Measurements from ENCODE around the gene EPB41. TPM values are rescaled to one million over a fixed set of nuclear protein-coding genes. Genes with fewer than 3 reads are reported as not detected.
A peak's percentile ranks its signal among the peaks of the same experiment; 100 is the strongest.

The EPB41 gene
- total and polyA plus RNA-seq, 2 experiments from 2014 or later, result 13.2 to 60.8 TPM

DNA sequence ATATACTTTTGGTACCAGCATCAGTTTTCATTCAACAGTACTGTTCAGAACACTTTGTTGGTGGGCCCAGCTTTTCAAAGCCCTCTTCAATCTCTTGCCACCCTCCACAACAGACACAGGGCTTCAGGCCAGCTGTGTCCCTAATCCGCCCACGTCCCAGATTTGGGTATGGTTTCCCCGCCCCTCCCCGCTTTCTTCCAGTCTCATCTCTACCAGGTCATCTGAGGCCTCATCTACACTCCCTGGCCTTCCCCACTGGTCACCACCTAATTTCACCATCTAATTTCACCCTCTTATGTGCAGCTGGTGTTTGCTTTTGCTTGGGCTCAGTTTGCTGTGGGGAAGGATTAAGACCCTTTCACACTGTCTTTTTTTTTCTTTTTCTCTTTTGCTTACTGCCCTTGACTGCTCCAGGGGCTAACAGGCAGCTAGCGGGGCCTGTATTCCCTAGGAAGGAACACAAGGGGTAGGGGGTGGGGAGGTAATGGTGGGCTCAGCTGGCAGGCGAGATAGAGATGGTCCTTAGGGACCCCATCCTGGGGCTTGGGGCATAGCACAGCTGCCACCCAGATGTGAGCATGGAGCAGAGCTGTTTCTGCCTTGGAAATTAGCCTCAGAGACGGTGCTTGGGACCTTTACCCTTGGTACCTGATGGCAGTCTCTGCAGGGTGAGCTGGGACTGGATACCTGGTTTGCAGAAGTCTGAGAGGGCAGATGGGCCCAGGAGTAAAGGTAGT is 3.8 kb upstream of the EPB41 start:
- Histone ChIP-seq H3K9me3 (ENCODE audit: low read depth) (no peaks in the 10 kb centered on the region), H3K4me2 (no peak overlapping the region), H3K4me1 (ENCODE audit: insufficient read depth) (no peaks in the 10 kb centered on the region), H2AFZ (no peak overlapping the region), H3K27ac (no peak overlapping the region), H3K9me2 (replicated peaks; ENCODE audit: insufficient read depth) (no peaks in the 10 kb centered on the region), H3K79me2 (no peaks in the 10 kb centered on the region), H4K20me1 (ENCODE audit: insufficient read depth, poor library complexity, severe bottlenecking) (no peaks in the 10 kb centered on the region), H3K27me3 (no peaks in the 10 kb centered on the region), H3K4me3 (no peak overlapping the region), H3K36me3 (replicated peaks; ENCODE audit: insufficient read depth, low read depth) (no peaks in the 10 kb centered on the region)
- WGBS (ENCODE audit: low lambda C conversion rate, missing lambda C conversion rate), result 80% methylated on average over 7 of the region's 7 CpGs
- DNase-seq (ENCODE audit: low spot score), result no peak
- TF ChIP-seq EZH2phosphoT487 (IDR thresholded peaks at IDR 0.05; ENCODE audit: low read depth, severe bottlenecking, unreplicated experiment) (no peak), EZH2 (IDR thresholded peaks at IDR 0.05; ENCODE audit: borderline replicate concordance) (no peak)
- TF ChIP-seq, protein P1, sequence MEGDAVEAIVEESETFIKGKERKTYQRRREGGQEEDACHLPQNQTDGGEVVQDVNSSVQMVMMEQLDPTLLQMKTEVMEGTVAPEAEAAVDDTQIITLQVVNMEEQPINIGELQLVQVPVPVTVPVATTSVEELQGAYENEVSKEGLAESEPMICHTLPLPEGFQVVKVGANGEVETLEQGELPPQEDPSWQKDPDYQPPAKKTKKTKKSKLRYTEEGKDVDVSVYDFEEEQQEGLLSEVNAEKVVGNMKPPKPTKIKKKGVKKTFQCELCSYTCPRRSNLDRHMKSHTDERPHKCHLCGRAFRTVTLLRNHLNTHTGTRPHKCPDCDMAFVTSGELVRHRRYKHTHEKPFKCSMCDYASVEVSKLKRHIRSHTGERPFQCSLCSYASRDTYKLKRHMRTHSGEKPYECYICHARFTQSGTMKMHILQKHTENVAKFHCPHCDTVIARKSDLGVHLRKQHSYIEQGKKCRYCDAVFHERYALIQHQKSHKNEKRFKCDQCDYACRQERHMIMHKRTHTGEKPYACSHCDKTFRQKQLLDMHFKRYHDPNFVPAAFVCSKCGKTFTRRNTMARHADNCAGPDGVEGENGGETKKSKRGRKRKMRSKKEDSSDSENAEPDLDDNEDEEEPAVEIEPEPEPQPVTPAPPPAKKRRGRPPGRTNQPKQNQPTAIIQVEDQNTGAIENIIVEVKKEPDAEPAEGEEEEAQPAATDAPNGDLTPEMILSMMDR (IDR thresholded peaks at IDR 0.05; ENCODE audit: poor library complexity), result no peak

DNA sequence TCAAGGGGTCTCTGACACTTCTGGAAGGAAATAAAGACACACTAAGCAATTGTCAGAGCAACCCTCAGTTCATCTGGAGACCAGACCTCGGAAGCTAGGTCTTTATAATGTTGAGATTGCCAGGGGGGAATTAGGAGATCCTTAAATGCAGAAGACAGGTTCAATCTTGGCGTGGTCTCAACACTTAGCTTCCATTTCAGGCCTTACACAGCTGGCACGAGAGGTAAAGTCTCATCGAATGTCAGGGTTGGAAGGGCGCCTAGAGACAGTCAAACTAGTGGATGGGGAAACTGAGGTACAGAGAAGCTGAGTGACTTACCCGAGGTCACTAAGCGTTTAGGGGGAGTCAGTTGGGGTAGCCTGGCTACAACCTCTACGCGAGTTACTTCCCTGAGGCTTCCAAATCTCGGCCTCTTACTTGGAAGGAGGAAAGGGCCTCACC is 562 bp upstream of the EPB41 start:
- no peaks in the 10 kb centered on the region for H3K4me1 ChIP-seq (ENCODE audit: insufficient read depth)
- H3K27me3 ChIP-seq, result no peaks in the 10 kb centered on the region
- H3K4me3 ChIP-seq, result no peak overlapping the region
- H3K9me3 ChIP-seq (ENCODE audit: low read depth), result no peaks in the 10 kb centered on the region
- H3K9me2 ChIP-seq (replicated peaks; ENCODE audit: insufficient read depth), result no peaks in the 10 kb centered on the region
- H3K4me2 ChIP-seq, result peak overlapping the region; percentile 91
- WGBS (ENCODE audit: low lambda C conversion rate, missing lambda C conversion rate), result 43% methylated on average over 10 of the region's 10 CpGs
- peak overlapping the region; percentile 58 for H3K27ac ChIP-seq
- no peaks in the 10 kb centered on the region for H3K36me3 ChIP-seq (replicated peaks; ENCODE audit: insufficient read depth, low read depth)
- H3K79me2 ChIP-seq, result peaks cover 31% of the 10 kb centered on the region
- peak overlapping the region; percentile 55 for H2AFZ ChIP-seq
- peaks cover 12% of the 10 kb centered on the region for H4K20me1 ChIP-seq (ENCODE audit: insufficient read depth, poor library complexity, severe bottlenecking)
- no peak for DNase-seq (ENCODE audit: low spot score)
- TF ChIP-seq, protein P1 (IDR thresholded peaks at IDR 0.05; ENCODE audit: poor library complexity), result no peak
- TF ChIP-seq EZH2 (IDR thresholded peaks at IDR 0.05; ENCODE audit: borderline replicate concordance) (no peak), EZH2phosphoT487 (IDR thresholded peaks at IDR 0.05; ENCODE audit: low read depth, severe bottlenecking, unreplicated experiment) (no peak)

DNA sequence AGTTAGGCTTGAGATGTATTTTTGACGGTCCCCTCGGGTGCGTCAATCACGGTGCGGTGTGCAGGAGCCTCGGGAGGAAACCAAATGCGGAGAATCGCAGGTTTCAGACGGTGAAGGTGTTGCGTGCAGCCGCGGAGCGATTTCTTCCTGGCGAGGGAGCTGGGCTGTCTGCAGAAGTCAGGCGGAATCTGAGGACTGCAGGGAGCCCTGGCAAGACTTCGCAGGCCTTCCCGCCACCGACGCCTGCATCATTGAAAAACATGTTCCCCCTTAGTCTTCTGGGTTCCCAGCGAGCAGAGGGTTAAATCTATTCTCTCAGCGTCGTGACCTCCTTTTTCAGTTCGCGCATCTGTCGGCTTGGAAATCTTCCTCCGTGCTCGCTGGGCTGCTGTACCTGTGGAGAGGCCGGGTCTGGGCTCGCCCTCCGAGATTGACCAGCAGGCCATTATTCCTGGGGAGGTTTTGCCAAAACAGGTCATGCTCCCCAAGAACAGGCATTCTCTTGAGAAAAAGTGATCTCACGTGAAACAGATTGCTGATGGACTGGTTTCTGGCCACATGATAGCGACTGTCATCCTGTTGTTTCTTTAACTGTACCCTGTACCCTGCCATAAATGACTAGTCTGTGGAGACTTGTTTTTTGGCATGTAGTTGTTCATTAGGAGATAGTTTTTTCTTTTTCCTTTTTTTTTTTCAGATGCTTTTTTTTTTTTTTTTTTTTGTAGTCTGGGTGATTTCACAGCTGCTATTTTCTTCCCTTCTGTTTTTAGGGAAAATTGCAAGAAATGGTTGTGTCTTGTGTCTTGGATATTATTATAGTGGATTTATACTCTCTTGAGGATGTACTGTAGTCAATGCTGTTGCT is 894 bp downstream of the EPB41 start:
- H4K20me1 ChIP-seq (ENCODE audit: insufficient read depth, poor library complexity, severe bottlenecking), result peaks cover 17% of the 10 kb centered on the region
- 2% methylated on average over 28 of the region's 32 CpGs for WGBS (ENCODE audit: low lambda C conversion rate, missing lambda C conversion rate)
- DNase-seq (ENCODE audit: low spot score), result peak; percentile 64
- no peaks in the 10 kb centered on the region for H3K27me3 ChIP-seq
- H3K4me1 ChIP-seq (ENCODE audit: insufficient read depth), result no peaks in the 10 kb centered on the region
- peak overlapping the region; percentile 42 for H3K4me3 ChIP-seq
- no peaks in the 10 kb centered on the region for H3K9me2 ChIP-seq (replicated peaks; ENCODE audit: insufficient read depth)
- H3K4me2 ChIP-seq, result peak overlapping the region; percentile 91
- no peaks in the 10 kb centered on the region for H3K36me3 ChIP-seq (replicated peaks; ENCODE audit: insufficient read depth, low read depth)
- H3K79me2 ChIP-seq, result peaks cover 46% of the 10 kb centered on the region
- H2AFZ ChIP-seq, result peak overlapping the region; percentile 47
- TF ChIP-seq, protein P1 (IDR thresholded peaks at IDR 0.05; ENCODE audit: poor library complexity), result no peak
- TF ChIP-seq EZH2phosphoT487 (IDR thresholded peaks at IDR 0.05; ENCODE audit: low read depth, severe bottlenecking, unreplicated experiment) (no peak), EZH2 (IDR thresholded peaks at IDR 0.05; ENCODE audit: borderline replicate concordance) (no peak)
- no peaks in the 10 kb centered on the region for H3K9me3 ChIP-seq (ENCODE audit: low read depth)
- peak overlapping the region; percentile 78 for H3K27ac ChIP-seq

All from hepatocyte (in vitro differentiated cells).